ENCODE data around the gene WNT16. TPM values are rescaled to one million over a fixed set of nuclear protein-coding genes. Genes with fewer than 3 reads are reported as not detected.

Gene WNT16
- total and polyA plus RNA-seq, 2 of the 8 experiments (the other 6 are each of a cell fraction or from before 2014, with no cell fraction given) = 0.11 to 0.52 TPM

GRCh38 chr7:121304102-121304658, 24.6 kb upstream of the WNT16 start:
- Histone ChIP-seq H3K18ac (ENCODE audit: extremely low read depth, low read length) (no peak overlapping the region), H2BK120ac (replicated peaks; ENCODE audit: low read depth, low read length) (no peak overlapping the region), H4K20me1 (replicated peaks in 1 of 2; ENCODE audit: control insufficient read depth in 1 of 2, insufficient read depth in 2 of 2, low read length in 2 of 2) (no peaks in the 10 kb centered on the region), H4K8ac (ENCODE audit: extremely low read depth, insufficient read depth, low read length) (no peak overlapping the region), H3K36me3 (ENCODE audit: control insufficient read depth in 2 of 4, insufficient read depth in 4 of 4, low read length in 3 of 4) (no peaks in the 10 kb centered on the region; a peak in 1 of 8 replicates), H3K4ac (replicated peaks; ENCODE audit: insufficient read length, low read depth, low read length) (no peak overlapping the region), H4K91ac (replicated peaks; ENCODE audit: insufficient read length, low read length) (no peak overlapping the region), H3K23me2 (ENCODE audit: low read depth, low read length) (no peaks in the 10 kb centered on the region), H3K56ac (replicated peaks; ENCODE audit: insufficient read length, low read depth, low read length) (no peak overlapping the region), H3K4me1 (replicated peaks in 1 of 4; ENCODE audit: control insufficient read depth in 3 of 4, insufficient read depth in 4 of 4, low read length in 3 of 4) (no peaks in the 10 kb centered on the region), H3K14ac (ENCODE audit: insufficient read length) (no peak overlapping the region), H2BK12ac (ENCODE audit: low read depth, low read length) (no peak overlapping the region), H3K23ac (ENCODE audit: insufficient read length) (no peak overlapping the region), H3K9me3 (ENCODE audit: insufficient read depth in 2 of 2, low read depth in 1 of 2, low read length in 1 of 2) (no peaks in the 10 kb centered on the region), H3K27me3 (replicated peaks in 1 of 4; ENCODE audit: control insufficient read depth in 3 of 4, extremely low read depth in 1 of 4, insufficient read depth in 3 of 4, low read length in 3 of 4) (no peaks in the 10 kb centered on the region), H3K27ac (ENCODE audit: low read depth, low read length) (no peak overlapping the region), H3K79me1 (ENCODE audit: low read depth, low read length) (no peaks in the 10 kb centered on the region), H4K5ac (ENCODE audit: insufficient read length, low read depth, low read length) (no peak overlapping the region), H2BK5ac (ENCODE audit: low read depth, low read length) (no peak overlapping the region), H3K4me3 (ENCODE audit: extremely low read depth in 1 of 4, insufficient read depth in 2 of 4, low read depth in 3 of 4, low read length in 4 of 4) (no peak overlapping the region), H2AFZ (ENCODE audit: low read length) (no peak overlapping the region), H2AK5ac (ENCODE audit: low read depth, low read length) (no peak overlapping the region), H2BK15ac (ENCODE audit: low read length) (no peak overlapping the region), H3K79me2 (ENCODE audit: control insufficient read depth in 1 of 2, insufficient read depth in 2 of 2, low read length in 2 of 2) (no peaks in the 10 kb centered on the region), H3K9ac (replicated peaks in 1 of 4; ENCODE audit: extremely low read depth in 1 of 4, low read depth in 3 of 4, low read length in 3 of 4) (no peak overlapping the region), H2BK20ac (ENCODE audit: low read length) (no peak overlapping the region), H3K4me2 (ENCODE audit: insufficient read depth in 1 of 2, low read depth in 2 of 2, low read length in 2 of 2) (no peak overlapping the region)
- TF ChIP-seq FOSL1 (IDR thresholded peaks at IDR 0.05; ENCODE audit: insufficient read depth, low read depth, low read length) (no peak), SAP30 (IDR thresholded peaks at IDR 0.05; ENCODE audit: insufficient read depth, insufficient replicate concordance, low read length) (no peak), KDM1A (IDR thresholded peaks at IDR 0.05; ENCODE audit: borderline replicate concordance, low read length) (no peak)
- CTCF ChIA-PET (ENCODE audit: partially characterized antibody) = interaction anchor here (0.8 kb wide), 1 partner anchor 11 kb away, joined by 4 read pairs; no protein-coding TSS in a partner anchor
- POLR2A ChIA-PET (ENCODE audit: partially characterized antibody) = no interaction called here
- WGBS, 2 experiments (ENCODE audit: extremely low coverage in 1 of 2, insufficient coverage in 1 of 2, insufficient read length in 1 of 2, insufficient replicate concordance in 2 of 2, low coverage in 1 of 2, low lambda C conversion rate in 2 of 2, missing lambda C conversion rate in 1 of 2) = 84% methylated on average over 1 of the region's 1 CpG; no CpG with 5 or more reads in 1 of the 2 experiments
- no peak for DNase-seq (ENCODE audit: low read depth in 1 of 2, low spot score in 2 of 2)
- FAIRE-seq = no peak

Data from H1 (cell line).